Large intestine (tissue), 3 donors: ENCODE data around the gene ADAMTS17. TPM values are rescaled to one million over a fixed set of nuclear protein-coding genes. Genes with fewer than 3 reads are reported as not detected.

Experiments used
- DNase-seq, 2 donors: peaks; one replicate each; pipeline versions ENCODE4 v3.0.0 to v3.0.0-alpha.2; 2013
- H3K27ac ChIP-seq: one replicate; pipeline ENCODE4 v1.5.1; 2013; ENCODE audit warnings: low read length
- H3K27me3 ChIP-seq: 2 replicates; pipeline ENCODE4 v1.6.1; 2013; ENCODE audit warnings: low read length; ENCODE audit not compliant: control insufficient read depth, insufficient read depth
- H3K36me3 ChIP-seq: 2 replicates; pipeline ENCODE4 v1.6.1; 2013; ENCODE audit warnings: low read length; ENCODE audit not compliant: control insufficient read depth, insufficient read depth
- H3K4me1 ChIP-seq: one replicate; pipeline ENCODE4 v1.6.1; 2013; ENCODE audit warnings: low read length; ENCODE audit not compliant: control insufficient read depth, insufficient read depth
- H3K4me3 ChIP-seq: one replicate; pipeline ENCODE4 v1.5.1; 2013; ENCODE audit warnings: low read length
- H3K9me3 ChIP-seq: one replicate; pipeline ENCODE4 v1.6.1; 2013; ENCODE audit warnings: mild to moderate bottlenecking, low read depth, low read length, moderate library complexity; ENCODE audit not compliant: control insufficient read depth
- WGBS: methylation state at CpG from one replicate; pipeline ENCODE4 v1.1.5; 2013; ENCODE audit warnings: low lambda C conversion rate; ENCODE audit not compliant: insufficient coverage; 5-methylcytosine and 5-hydroxymethylcytosine counted together
- polyA plus RNA-seq: library from polyadenylated mRNA; unstranded; fragments of 120-200 nt; gene quantifications from one replicate; pipeline ENCODE4 v1.2.1, GENCODE V29; 2013

ADAMTS17 gene
- polyA plus RNA-seq, 1 donor, result 3.7 TPM

- no peaks in the 10 kb centered on the region for H3K9me3 ChIP-seq
- no peak overlapping the region for H3K27ac ChIP-seq
- no peak overlapping the region for H3K4me3 ChIP-seq
- peaks cover 15% of the 10 kb centered on the region for H3K4me1 ChIP-seq
- H3K36me3 ChIP-seq, result no peaks in the 10 kb centered on the region
- 40% methylated on average over 1 of the region's 9 CpGs for WGBS
- peak in 1 of 2 donors; percentile 16 for DNase-seq
- no peaks in the 10 kb centered on the region for H3K27me3 ChIP-seq
Measured at GRCh38 chr15:100114571-100114970, 227.2 kb downstream of the ADAMTS17 start.

GRCh38 chr15:100114100-100114499 lies 227.7 kb downstream of the ADAMTS17 start:
- H3K9me3 ChIP-seq, result no peaks in the 10 kb centered on the region
- H3K27ac ChIP-seq, result no peak overlapping the region
- DNase-seq, result peak in 1 of 2 donors; percentile 19
- peaks cover 15% of the 10 kb centered on the region for H3K4me1 ChIP-seq
- H3K27me3 ChIP-seq, result no peaks in the 10 kb centered on the region
- WGBS, result 58% methylated on average over 3 of the region's 8 CpGs
- no peak overlapping the region for H3K4me3 ChIP-seq
- no peaks in the 10 kb centered on the region for H3K36me3 ChIP-seq

- no peak overlapping the region for H3K27ac ChIP-seq
Measured at GRCh38 chr15:100113351-100114080, 228.3 kb downstream of the ADAMTS17 start.

GRCh38 chr15:100112636-100113305 lies 229.0 kb downstream of the ADAMTS17 start:
- H3K27ac ChIP-seq, result no peak overlapping the region
- WGBS, result no CpG with 5 or more reads among the region's 14 CpGs

More at GRCh38 chr15:100113351-100114080, 228.3 kb downstream of the ADAMTS17 start:
- no CpG with 5 or more reads among the region's 16 CpGs for WGBS
- no peaks in the 10 kb centered on the region for H3K27me3 ChIP-seq
- no peaks in the 10 kb centered on the region for H3K9me3 ChIP-seq
- H3K4me3 ChIP-seq, result no peak overlapping the region
- H3K36me3 ChIP-seq, result no peaks in the 10 kb centered on the region
- DNase-seq, result no peak
- peaks cover 15% of the 10 kb centered on the region for H3K4me1 ChIP-seq

GRCh38 chr15:100112061-100112420 lies 229.7 kb downstream of the ADAMTS17 start:
- no peaks in the 10 kb centered on the region for H3K27me3 ChIP-seq
- H3K4me3 ChIP-seq, result no peak overlapping the region
- no peak overlapping the region for H3K27ac ChIP-seq
- no peaks in the 10 kb centered on the region for H3K9me3 ChIP-seq
- WGBS, result no CpG with 5 or more reads among the region's 5 CpGs
- no peak for DNase-seq
- H3K36me3 ChIP-seq, result no peaks in the 10 kb centered on the region
- peaks cover 15% of the 10 kb centered on the region for H3K4me1 ChIP-seq

More at GRCh38 chr15:100112636-100113305, 229.0 kb downstream of the ADAMTS17 start:
- H3K27me3 ChIP-seq, result no peaks in the 10 kb centered on the region
- H3K4me3 ChIP-seq, result no peak overlapping the region
- peaks cover 15% of the 10 kb centered on the region for H3K4me1 ChIP-seq
- H3K36me3 ChIP-seq, result no peaks in the 10 kb centered on the region
- no peaks in the 10 kb centered on the region for H3K9me3 ChIP-seq
- DNase-seq, result no peak

- Histone ChIP-seq H3K4me1 (peaks cover 15% of the 10 kb centered on the region), H3K27me3 (no peaks in the 10 kb centered on the region), H3K27ac (no peak overlapping the region), H3K36me3 (no peaks in the 10 kb centered on the region), H3K9me3 (no peaks in the 10 kb centered on the region), H3K4me3 (no peak overlapping the region)
- DNase-seq, result peak in 1 of 2 donors; percentile 42
- WGBS, result 80% methylated on average over 1 of the region's 15 CpGs
Measured at GRCh38 chr15:100111125-100112060, 230.4 kb downstream of the ADAMTS17 start.

- WGBS, result no CpG with 5 or more reads among the region's 14 CpGs
- no peaks in the 10 kb centered on the region for H3K9me3 ChIP-seq
- no peaks in the 10 kb centered on the region for H3K36me3 ChIP-seq
- no peak overlapping the region for H3K27ac ChIP-seq
- no peak overlapping the region for H3K4me3 ChIP-seq
- DNase-seq, result no peak
- H3K27me3 ChIP-seq, result no peaks in the 10 kb centered on the region
- peaks cover 13% of the 10 kb centered on the region for H3K4me1 ChIP-seq
Measured at GRCh38 chr15:100109486-100110035, 232.2 kb downstream of the ADAMTS17 start.

- H3K27ac ChIP-seq, result no peak overlapping the region
- H3K27me3 ChIP-seq, result no peaks in the 10 kb centered on the region
- WGBS, result no CpG with 5 or more reads among the region's 15 CpGs
- H3K36me3 ChIP-seq, result no peaks in the 10 kb centered on the region
- DNase-seq, result no peak
- no peak overlapping the region for H3K4me3 ChIP-seq
- peaks cover 9% of the 10 kb centered on the region for H3K4me1 ChIP-seq
- no peaks in the 10 kb centered on the region for H3K9me3 ChIP-seq
Measured at GRCh38 chr15:100108846-100109245, 232.9 kb downstream of the ADAMTS17 start.

- Histone ChIP-seq H3K36me3 (no peaks in the 10 kb centered on the region), H3K27ac (no peak overlapping the region), H3K4me3 (no peak overlapping the region), H3K4me1 (peaks cover 5% of the 10 kb centered on the region), H3K9me3 (no peaks in the 10 kb centered on the region), H3K27me3 (no peaks in the 10 kb centered on the region)
- WGBS, result no CpG with 5 or more reads among the region's 8 CpGs
- DNase-seq, result no peak
Measured at GRCh38 chr15:100108346-100108745, 233.4 kb downstream of the ADAMTS17 start.
